T-cell (primary cell): Measurements from ENCODE around the gene SPTLC1. TPM values are rescaled to one million over a fixed set of nuclear protein-coding genes. Genes with fewer than 3 reads are reported as not detected.
"Not testable (repeated sequence)": the region's sequence is repeated elsewhere in the genome, so short reads cannot be mapped to it uniquely, and the experiment has no call there.

Experiments
- ATAC-seq, 4 experiments: fragments of 200-7000 bp in 3 of 4; fragments of 150-1000 bp in 1 of 4; cut with Tn5 transposase; replicated peaks in 1 of 4; 1 replicate in 3 of 4; 2 replicates in 1 of 4; pipeline ENCODE4 v1.10.0; 2021; ENCODE audit warnings: moderate library complexity in 3 of 4, mild to moderate bottlenecking in 2 of 4, moderate number of reproducible peaks in 1 of 4
- CTCF ChIA-PET, 2 donors: fragments of 300-600 bp; sonication (Branson Sonifier 250); formaldehyde crosslinking; loops; one replicate each; lab custom pipeline; 2022; ENCODE audit warnings: antibody characterized with exemption in 2 of 2; lab: Charles Lee
- POLR2A ChIA-PET, 2 donors: fragments of 300-600 bp; sonication (Branson Sonifier 250); formaldehyde crosslinking; loops; one replicate each; lab custom pipeline; 2022; ENCODE audit warnings: antibody characterized with exemption in 2 of 2; lab: Charles Lee
- DNase-seq, 35 experiments: peaks; one replicate each; pipeline versions ENCODE4 v3.0.0 to v3.0.0-alpha.2; 2013 to 2023
- H3K27ac ChIP-seq: one replicate; pipeline ENCODE4 v1.5.1; 2013; ENCODE audit warnings: low read length
- H3K27me3 ChIP-seq, 2 experiments: replicated peaks in 1 of 2; 1 replicate in 1 of 2; 2 replicates in 1 of 2; pipeline versions ENCODE4 v1.6.1 to v1.7.0; 2013; ENCODE audit warnings: low read length in 1 of 2, mixed read lengths in 1 of 2; ENCODE audit not compliant: control insufficient read depth in 2 of 2, insufficient read depth in 2 of 2; ENCODE audit errors: extremely low read depth in 1 of 2
- H3K36me3 ChIP-seq, 2 donors: 1 replicate in 1 of 2; 2 replicates in 1 of 2; pipeline versions ENCODE4 v1.6.1 to v1.7.0; 2013; ENCODE audit warnings: low read length in 1 of 2; ENCODE audit not compliant: control insufficient read depth in 2 of 2, insufficient read depth in 1 of 2; ENCODE audit errors: extremely low read depth in 1 of 2
- H3K4me1 ChIP-seq, 2 experiments: 1 replicate in 1 of 2; 2 replicates in 1 of 2; pipeline versions ENCODE4 v1.6.1 to v1.7.0; 2013; ENCODE audit warnings: low read length in 2 of 2, mixed read lengths in 1 of 2; ENCODE audit not compliant: insufficient read depth in 2 of 2, control insufficient read depth in 1 of 2; ENCODE audit errors: extremely low read depth in 1 of 2
- H3K4me3 ChIP-seq, 2 donors: 1 replicate in 1 of 2; 2 replicates in 1 of 2; pipeline versions ENCODE4 v1.5.1 to v1.7.0; 2013; ENCODE audit warnings: mild to moderate bottlenecking in 2 of 2, low read length in 1 of 2, moderate library complexity in 1 of 2; ENCODE audit not compliant: control insufficient read depth in 1 of 2; ENCODE audit errors: extremely low read depth in 1 of 2
- H3K9me3 ChIP-seq: 2 replicates; pipeline ENCODE4 v1.7.0; 2013
- H3K27ac Mint-ChIP-seq, 2 donors: one replicate each; pipeline ENCODE4 v1.8.0; 2020 to 2021; ENCODE audit warnings: mild to moderate bottlenecking in 2 of 2, mixed read lengths in 2 of 2
- H3K27me3 Mint-ChIP-seq, 2 donors: one replicate each; pipeline ENCODE4 v1.8.0; 2021 to 2022; ENCODE audit warnings: mixed read lengths in 2 of 2
- H3K36me3 Mint-ChIP-seq: one replicate; pipeline ENCODE4 v1.8.0; 2021; ENCODE audit warnings: mixed read lengths
- H3K4me1 Mint-ChIP-seq, 3 donors: one replicate each; pipeline ENCODE4 v1.8.0; 2020 to 2022; ENCODE audit warnings: mixed read lengths in 3 of 3, mild to moderate bottlenecking in 1 of 3
- H3K4me3 Mint-ChIP-seq, 3 donors: one replicate each; pipeline ENCODE4 v1.8.0; 2020 to 2022; ENCODE audit warnings: mild to moderate bottlenecking in 3 of 3, mixed read lengths in 3 of 3, moderate library complexity in 3 of 3
- H3K9me3 Mint-ChIP-seq, 3 donors: one replicate each; pipeline ENCODE4 v1.8.0; 2020 to 2022; ENCODE audit warnings: mixed read lengths in 3 of 3
- WGBS: methylation state at CpG from one replicate; pipeline ENCODE4 v1.1.5; 2013; ENCODE audit warnings: missing lambda C conversion rate; ENCODE audit not compliant: insufficient coverage; 5-methylcytosine and 5-hydroxymethylcytosine counted together
- total RNA-seq, 35 experiments: library from RNA in 6 of 35; stranded (reverse) in 6 of 35; fragments of 120-200 nt in 1 of 35; gene quantifications; one replicate each; pipeline versions ENCODE4 v1.2.1 to v1.2.4 and lab custom pipeline; 2013 to 2026

The SPTLC1 gene
- total RNA-seq, 5 donors from 2014 or later (not counting 1 experiment from before 2014, with no cell fraction given) = 40.5 to 51.1 (median 46.1) TPM

DNA sequence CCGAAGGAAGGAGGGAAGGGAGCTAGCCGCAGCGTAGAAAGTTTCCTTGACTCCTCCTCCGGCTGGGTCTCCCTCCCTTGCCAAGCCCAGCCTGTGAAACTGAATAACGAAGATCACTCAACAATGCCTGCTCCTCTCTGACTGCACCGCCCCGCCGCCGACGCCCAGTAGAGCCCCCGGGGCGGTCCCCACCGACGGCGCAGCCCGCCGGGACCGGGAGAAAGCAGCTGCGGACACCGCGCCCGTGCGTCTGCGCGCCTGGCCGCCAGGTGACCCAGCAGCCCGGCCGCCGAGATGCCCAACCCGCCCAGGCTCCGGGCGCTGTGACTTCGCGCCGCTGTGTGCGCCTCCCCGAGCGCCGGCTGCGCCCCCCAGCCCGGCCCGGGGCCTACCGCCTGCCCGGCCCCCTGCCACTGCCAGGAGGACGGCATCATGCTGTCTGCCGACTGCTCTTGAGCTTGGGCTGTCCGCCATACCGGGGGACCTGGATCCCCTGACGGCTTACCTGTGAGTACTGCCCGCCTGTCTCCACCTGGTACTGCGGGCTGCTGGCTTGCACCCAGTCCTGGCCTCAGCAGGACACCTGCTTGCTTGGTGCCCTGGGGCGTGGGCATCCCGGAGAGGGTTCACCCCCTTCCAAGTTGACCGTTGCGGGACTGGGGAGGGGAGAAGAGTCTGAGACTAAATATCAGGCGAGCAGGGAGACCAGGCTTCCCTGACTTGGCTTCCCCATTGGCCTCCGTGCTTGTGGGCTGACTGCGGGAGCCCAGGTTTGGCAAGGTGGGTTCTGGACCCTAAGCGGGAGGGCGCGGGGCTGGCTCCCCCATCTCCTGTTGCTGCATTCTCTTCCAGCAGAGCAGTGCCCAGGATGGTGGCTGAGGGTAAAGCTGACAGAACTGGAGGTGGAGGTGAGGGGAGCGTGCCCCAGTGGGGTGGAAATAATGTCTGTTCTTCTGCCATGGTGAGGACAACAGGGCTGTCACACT is 26.2 kb upstream of the SPTLC1 start:
- no peaks in the 10 kb centered on the region for H3K9me3 Mint-ChIP-seq
- H3K9me3 ChIP-seq = no peaks in the 10 kb centered on the region
- no peaks in the 10 kb centered on the region for H3K36me3 Mint-ChIP-seq
- no peak overlapping the region for H3K27ac Mint-ChIP-seq
- H3K27ac ChIP-seq = no peak overlapping the region
- ChIA-PET POLR2A (no interaction called here), CTCF (interaction anchor here (1.8 to 2.7 kb wide), 3 partner anchors 8 to 529 kb away, joined by 4 to 10 read pairs (median 6); partner anchors contain the start of gene IPPK (in 1 of the 2))
- no peaks in the 10 kb centered on the region for H3K36me3 ChIP-seq
- ATAC-seq (peak in 1 of 4 experiments; percentile 35), DNase-seq (no peak)
- WGBS = 19% methylated on average over 56 of the region's 62 CpGs
- H3K4me3 ChIP-seq = peak overlapping the region in 1 of 2 donors; percentile 19
- peaks cover 8 to 17% (median 15%) of the 10 kb centered on the region in 3 donors for H3K4me1 Mint-ChIP-seq
- peaks cover 0 to 62% of the 10 kb centered on the region in 2 experiments for H3K27me3 ChIP-seq
- H3K4me3 Mint-ChIP-seq = peak overlapping the region; percentile 53 to 81 (median 71)
- peaks cover 46 to 49% of the 10 kb centered on the region in 2 donors for H3K27me3 Mint-ChIP-seq
- H3K4me1 ChIP-seq = peaks cover 0 to 23% of the 10 kb centered on the region in 2 experiments

DNA sequence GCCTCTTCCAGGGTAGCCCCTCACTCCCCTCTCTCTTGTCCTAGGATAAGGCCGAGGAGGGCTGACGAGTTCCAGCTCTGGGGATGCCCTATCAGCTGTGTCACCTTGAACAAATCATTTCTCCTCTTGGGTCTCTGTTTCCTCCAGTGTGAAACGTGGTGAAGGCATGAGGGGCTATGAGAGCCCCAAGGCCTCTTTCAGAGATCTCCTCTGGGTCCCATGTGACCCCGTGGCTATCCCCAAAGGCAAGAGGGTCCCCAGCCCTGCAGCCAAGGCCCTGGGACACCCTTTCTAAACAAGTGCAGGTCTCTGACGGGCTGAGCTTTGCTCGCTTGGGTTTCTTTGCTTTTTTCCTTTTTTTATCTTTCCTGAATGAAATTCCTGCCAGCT is 25.5 kb upstream of the SPTLC1 start:
- H3K4me1 Mint-ChIP-seq = peaks cover 8 to 15% (median 15%) of the 10 kb centered on the region in 3 donors
- Histone ChIP-seq H3K27ac (no peak overlapping the region), H3K4me1 (peaks cover 0 to 23% of the 10 kb centered on the region in 2 experiments), H3K36me3 (no peaks in the 10 kb centered on the region), H3K27me3 (peaks cover 0 to 65% of the 10 kb centered on the region in 2 experiments), H3K4me3 (peak overlapping the region; percentile 10 to 19), H3K9me3 (no peaks in the 10 kb centered on the region)
- ChIA-PET CTCF (interaction anchor here (0.6 to 2.7 kb wide), 9 partner anchors 9 to 1226 kb away, joined by 3 to 10 read pairs (median 4); partner anchors contain the start of gene IPPK (in 1 of the 2)), POLR2A (no interaction called here)
- H3K27ac Mint-ChIP-seq = no peak overlapping the region
- H3K36me3 Mint-ChIP-seq = no peaks in the 10 kb centered on the region
- 14% methylated on average over 1 of the region's 6 CpGs for WGBS
- H3K4me3 Mint-ChIP-seq = peak overlapping the region; percentile 53 to 81 (median 71)
- peak in 3 of 4 experiments; percentile 12 to 21 (median 12) for ATAC-seq
- no peak for DNase-seq
- peaks cover 42 to 46% of the 10 kb centered on the region in 2 donors for H3K27me3 Mint-ChIP-seq
- no peaks in the 10 kb centered on the region for H3K9me3 Mint-ChIP-seq

GRCh38 chr9:92140074-92140753 is 25.0 kb upstream of the SPTLC1 start:
- no peaks in the 10 kb centered on the region for H3K36me3 ChIP-seq
- peak overlapping the region in 2 of 3 donors; percentile 53 to 81 for H3K4me3 Mint-ChIP-seq
- peaks cover 0 to 64% of the 10 kb centered on the region in 2 experiments for H3K27me3 ChIP-seq
- peaks cover 0 to 23% of the 10 kb centered on the region in 2 experiments for H3K4me1 ChIP-seq
- peaks cover 8 to 15% (median 14%) of the 10 kb centered on the region in 3 donors for H3K4me1 Mint-ChIP-seq
- no peaks in the 10 kb centered on the region for H3K9me3 Mint-ChIP-seq
- no peaks in the 10 kb centered on the region for H3K9me3 ChIP-seq
- H3K27ac ChIP-seq = no peak overlapping the region
- peak; percentile 66 to 76 (median 71) for ATAC-seq
- peaks cover 37 to 41% of the 10 kb centered on the region in 2 donors for H3K27me3 Mint-ChIP-seq
- ChIA-PET CTCF (interaction anchor here (0.6 to 2.7 kb wide), 13 partner anchors 9 to 1226 kb away, joined by 3 to 10 read pairs (median 4); partner anchors contain the start of gene IPPK (in 1 of the 2)), POLR2A (no interaction called here)
- WGBS = 25% methylated on average over 16 of the region's 16 CpGs
- no peaks in the 10 kb centered on the region for H3K36me3 Mint-ChIP-seq
- peak overlapping the region; percentile 10 to 19 for H3K4me3 ChIP-seq
- no peak overlapping the region for H3K27ac Mint-ChIP-seq
- peak; percentile 18 to 78 (median 59) for DNase-seq

GRCh38 chr9:92138960-92139540 is 23.8 kb upstream of the SPTLC1 start:
- H3K27ac ChIP-seq, DNase-seq, H3K9me3 ChIP-seq, H3K4me3 ChIP-seq, H3K36me3 Mint-ChIP-seq, H3K9me3 Mint-ChIP-seq, H3K4me3 Mint-ChIP-seq, H3K36me3 ChIP-seq, ATAC-seq, POLR2A ChIA-PET, H3K27ac Mint-ChIP-seq: not testable (repeated sequence)
- whole genome bisulfite sequencing = 100% methylated on average over 3 of the region's 5 CpGs
- peaks cover 9 to 18% (median 15%) of the 10 kb centered on the region in 3 donors for H3K4me1 Mint-ChIP-seq
- Histone ChIP-seq H3K4me1 (peaks cover 0 to 27% of the 10 kb centered on the region in 2 experiments), H3K27me3 (peaks cover 0 to 68% of the 10 kb centered on the region in 2 experiments)
- H3K27me3 Mint-ChIP-seq = peaks cover 37 to 41% of the 10 kb centered on the region in 2 donors
- CTCF ChIA-PET = interaction anchor here (0.6 to 2.7 kb wide), 11 partner anchors 9 to 495 kb away, joined by 3 to 10 read pairs (median 3); no protein-coding TSS in a partner anchor

GRCh38 chr9:92138157-92138959 is 23.1 kb upstream of the SPTLC1 start:
- Histone ChIP-seq H3K9me3 (no peaks in the 10 kb centered on the region), H3K4me1 (peaks cover 0 to 34% of the 10 kb centered on the region in 2 experiments), H3K4me3 (no peak overlapping the region), H3K27ac (no peak overlapping the region), H3K36me3 (no peaks in the 10 kb centered on the region), H3K27me3 (peaks cover 0 to 71% of the 10 kb centered on the region in 2 experiments)
- Mint-ChIP-seq H3K9me3 (no peaks in the 10 kb centered on the region), H3K27me3 (peaks cover 39 to 43% of the 10 kb centered on the region in 2 donors), H3K4me1 (peaks cover 15 to 25% (median 20%) of the 10 kb centered on the region in 3 donors), H3K36me3 (no peaks in the 10 kb centered on the region), H3K27ac (no peak overlapping the region), H3K4me3 (no peak overlapping the region)
- ChIA-PET CTCF (interaction anchor here (0.6 to 2.7 kb wide), 7 partner anchors 9 to 653 kb away, joined by 3 to 10 read pairs (median 4); no protein-coding TSS in a partner anchor), POLR2A (no interaction called here)
- peak; percentile 27 to 82 (median 62) for DNase-seq
- 37% methylated on average over 10 of the region's 22 CpGs for WGBS
- ATAC-seq = peak; percentile 55 to 72 (median 59)
